Islet precursor cell (in vitro differentiated cells): Measurements from ENCODE around the gene COBL.
"Not testable (repeated sequence)": the region's sequence is repeated elsewhere in the genome, so short reads cannot be mapped to it uniquely, and the experiment has no call there.

Experiments used
- DNase-seq: peaks from one replicate; pipeline ENCODE4 v3.0.0-alpha.2; 2018

Gene COBL

DNA sequence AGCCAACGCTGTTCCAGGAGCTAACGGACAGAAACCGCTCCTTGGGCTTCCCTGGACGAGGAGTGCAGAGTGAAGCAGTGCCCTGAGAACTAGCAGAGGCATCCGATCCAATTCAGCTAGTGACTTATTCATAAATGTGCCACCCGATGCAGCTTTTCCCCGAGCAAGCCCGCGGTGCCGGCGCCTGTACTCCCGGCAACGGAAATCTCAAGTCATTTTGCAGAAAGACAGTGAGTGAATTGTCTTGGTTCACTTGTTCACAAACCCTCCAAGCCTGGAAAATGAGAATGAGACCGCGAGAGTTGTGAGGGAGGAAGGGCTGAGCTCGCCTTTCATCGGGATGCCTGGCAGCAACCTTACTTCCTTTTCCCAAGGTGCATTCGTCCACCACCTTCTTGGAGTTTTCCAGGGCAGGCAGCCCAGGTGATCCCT lies 87.5 kb downstream of the COBL start:
- peak; percentile 52 for DNase-seq

DNA sequence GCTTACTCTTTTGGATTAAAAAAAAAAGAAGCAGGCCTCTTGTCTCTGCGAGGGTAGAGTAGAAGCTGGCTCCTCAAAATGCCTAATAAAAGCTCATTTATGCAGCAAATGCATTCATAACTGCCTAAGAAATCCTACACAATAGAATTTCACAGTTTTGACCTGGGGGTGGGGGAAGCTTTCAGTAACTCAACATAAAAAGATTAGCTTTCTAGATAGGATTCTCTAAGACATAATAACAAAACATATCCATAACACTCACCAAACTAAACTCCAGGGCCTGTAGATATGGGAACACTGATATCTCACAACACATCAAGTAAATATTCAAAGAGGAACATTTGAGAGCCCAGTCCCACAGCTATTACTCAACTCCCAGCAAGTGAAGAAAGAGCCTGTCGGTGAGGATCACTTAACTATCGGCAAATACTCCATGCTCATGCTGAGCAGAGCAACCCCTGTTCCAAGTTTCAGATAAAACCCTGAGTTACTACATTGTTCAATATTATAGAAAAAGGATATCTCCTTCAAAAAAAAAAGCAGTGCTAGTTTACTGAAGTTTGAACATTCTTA lies 88.1 kb downstream of the COBL start:
- DNase-seq = no peak

DNA sequence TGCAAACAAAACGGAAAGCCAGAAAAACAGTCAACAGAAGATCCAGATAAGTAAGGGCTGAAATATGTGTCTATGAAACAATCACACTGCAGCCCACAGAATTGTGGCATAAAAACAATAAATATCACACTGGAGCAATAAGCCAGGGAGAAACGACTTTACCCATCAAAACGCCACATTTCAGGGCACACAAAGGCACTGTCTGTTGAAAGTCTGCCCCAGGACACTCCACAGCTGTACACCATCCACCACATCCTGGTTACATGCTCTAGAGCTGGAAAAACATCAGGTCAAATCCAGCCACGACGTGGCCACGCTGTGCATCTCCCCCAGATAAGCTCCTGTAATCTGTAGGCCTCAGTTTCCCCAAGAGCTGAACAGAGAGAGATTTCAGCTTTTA lies 88.7 kb downstream of the COBL start:
- DNase-seq = peak; percentile 26

DNA sequence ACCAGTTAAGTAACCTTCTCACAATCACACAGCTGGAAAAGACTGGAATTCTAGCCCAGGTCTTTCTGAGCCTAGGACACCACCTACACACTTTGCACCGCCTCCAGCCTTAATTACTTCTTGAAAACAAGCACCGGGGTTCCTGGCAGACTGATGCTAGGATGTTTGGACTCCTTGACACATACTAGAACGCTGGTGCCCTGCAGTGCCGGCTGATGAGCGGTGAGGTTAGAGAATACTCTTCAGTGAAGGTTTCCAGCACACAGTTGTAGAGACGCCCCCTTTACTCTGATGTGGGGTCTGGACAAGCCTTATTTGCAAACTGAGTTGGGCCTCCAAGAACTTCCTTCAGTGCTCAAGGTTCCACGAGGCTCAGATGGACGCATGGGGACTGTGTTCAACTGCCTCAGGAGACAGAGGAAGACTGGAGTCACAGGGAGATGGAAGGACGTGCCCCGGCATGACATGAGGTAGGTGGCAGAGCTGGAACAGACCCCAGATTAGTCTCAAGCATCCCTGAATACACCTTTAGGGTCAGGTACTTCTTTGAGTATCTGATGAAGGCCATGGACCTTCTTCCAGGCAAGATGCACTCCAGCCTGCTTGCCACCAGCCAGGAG lies 89.6 kb downstream of the COBL start:
- DNase-seq = peak; percentile 51

DNA sequence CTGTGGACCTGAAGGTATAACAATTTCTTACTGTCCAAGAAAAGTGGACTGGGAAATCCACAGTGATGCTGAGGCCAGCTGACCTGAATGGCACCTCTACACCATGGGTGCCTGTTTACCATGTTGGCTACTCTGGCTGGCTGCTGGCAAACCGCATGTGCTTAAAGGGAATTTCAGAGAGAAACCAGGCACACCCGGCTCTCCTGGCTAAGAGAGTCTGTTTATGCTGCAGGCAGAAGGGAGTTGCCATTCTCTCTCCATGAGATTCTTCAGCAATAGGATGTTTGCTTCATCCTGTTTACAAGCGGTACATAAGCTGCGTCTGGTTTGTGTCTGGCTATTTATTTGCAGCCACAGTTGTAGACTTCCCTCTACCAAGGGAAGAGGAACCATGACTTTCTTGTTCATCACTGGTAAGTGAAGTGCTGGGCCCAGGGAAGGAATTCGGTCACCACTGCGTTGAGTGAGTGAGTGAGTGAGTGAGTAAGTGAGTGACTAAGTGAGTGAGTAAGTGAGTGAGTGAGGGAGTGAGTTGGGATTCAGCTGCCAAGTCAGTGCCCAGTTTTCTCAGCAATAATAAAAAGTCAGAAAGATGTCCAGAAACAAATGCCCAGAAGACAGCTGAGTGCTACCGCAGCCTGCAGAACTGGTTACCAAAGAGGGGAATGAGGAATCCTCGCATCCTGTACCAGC lies 90.4 kb downstream of the COBL start:
- peak; percentile 84 for DNase-seq

DNA sequence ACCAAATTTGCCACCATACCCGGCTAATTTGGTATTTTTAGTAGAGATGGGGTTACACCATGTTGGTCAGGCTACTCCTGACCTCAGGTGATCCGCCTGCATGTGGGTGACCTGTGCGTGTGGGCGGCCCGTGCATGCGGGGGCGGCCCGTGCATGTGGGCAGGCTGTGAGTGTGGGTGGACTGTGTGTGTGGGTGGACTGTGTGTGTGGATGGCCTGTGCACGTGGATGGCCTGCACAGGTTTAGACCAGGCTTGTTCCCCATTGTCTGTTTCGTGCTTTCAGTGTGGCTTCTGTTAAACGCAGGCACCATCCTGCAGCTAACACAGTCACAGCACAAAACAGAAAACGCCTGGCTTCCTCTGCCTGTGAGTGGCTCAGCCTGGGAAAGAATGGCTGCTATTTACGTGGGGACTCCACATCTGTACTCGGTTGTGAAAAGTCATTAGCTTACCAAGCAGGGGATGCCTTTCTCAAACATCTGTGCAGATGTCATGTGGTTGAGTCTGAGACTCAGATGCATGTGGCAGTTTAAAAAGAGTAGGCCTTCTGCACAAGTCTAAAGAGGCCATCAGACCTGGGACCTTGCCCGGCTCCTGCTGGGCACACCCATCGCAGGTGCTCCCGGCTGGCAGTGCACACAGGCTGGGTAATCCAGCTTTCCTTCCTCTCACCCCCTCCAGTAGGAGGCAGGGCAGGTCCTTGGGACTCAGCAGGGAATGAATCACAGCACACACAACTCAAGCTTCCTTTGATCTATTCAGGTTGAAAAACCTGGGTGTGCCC lies 91.6 kb downstream of the COBL start:
- peak; percentile 79 for DNase-seq

DNA sequence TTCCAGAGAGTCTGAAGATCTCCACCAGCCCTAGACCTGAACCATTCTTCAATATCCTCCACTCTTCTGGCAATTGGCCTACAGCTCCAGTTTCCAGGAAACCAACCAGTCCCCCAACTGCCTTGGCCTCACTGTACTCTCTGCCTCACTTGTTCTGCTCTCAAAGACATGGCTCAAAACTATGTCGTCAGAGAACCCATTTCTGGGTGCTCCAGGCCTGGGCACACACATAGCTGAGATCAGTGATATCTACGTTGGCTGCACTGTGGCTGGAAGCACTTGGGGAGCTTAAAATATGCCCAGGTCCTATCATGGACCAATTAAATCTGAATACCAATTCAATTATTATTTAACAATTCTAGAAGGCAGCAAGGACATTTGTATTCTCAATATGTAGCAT lies 93.1 kb downstream of the COBL start:
- peak; percentile 23 for DNase-seq

DNA sequence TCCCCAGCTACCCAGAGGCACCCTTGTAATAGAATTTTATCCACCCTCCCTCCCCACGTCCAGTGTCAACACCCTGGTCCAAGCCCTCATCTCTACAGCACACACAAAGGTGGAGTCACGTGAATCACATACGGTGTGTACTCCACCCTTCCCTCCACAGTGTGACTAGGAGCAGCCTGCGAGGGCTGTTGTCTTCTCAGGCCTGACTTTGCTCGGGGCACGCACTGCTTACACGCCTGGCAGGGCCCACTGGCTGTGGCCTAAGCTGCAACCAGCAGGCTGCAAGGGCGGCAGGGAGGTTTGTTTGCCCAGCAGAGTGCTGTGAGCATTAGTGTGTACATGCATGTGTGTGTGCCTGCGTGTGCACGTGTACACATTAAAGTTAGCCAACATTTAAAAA lies 93.7 kb downstream of the COBL start:
- DNase-seq = peak; percentile 51

DNA sequence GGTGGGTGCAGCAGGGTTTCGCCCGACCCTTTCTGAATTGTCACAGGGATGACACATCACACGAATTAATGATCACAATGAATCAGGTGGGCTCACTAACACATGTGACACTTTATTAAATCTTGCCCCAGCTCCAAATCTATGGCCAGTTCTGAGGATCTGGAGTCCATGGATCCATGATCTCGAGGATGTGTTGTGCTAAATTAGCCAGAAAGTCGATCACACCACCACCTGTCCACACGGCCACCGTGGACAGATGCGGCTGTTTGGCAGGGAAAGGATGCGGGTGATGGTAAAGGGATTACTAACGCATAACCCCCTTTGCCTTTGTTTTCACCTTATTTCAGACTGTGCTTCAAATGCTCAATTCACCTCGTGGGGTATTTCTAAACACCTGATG lies 96.4 kb downstream of the COBL start:
- DNase-seq = no peak

DNA sequence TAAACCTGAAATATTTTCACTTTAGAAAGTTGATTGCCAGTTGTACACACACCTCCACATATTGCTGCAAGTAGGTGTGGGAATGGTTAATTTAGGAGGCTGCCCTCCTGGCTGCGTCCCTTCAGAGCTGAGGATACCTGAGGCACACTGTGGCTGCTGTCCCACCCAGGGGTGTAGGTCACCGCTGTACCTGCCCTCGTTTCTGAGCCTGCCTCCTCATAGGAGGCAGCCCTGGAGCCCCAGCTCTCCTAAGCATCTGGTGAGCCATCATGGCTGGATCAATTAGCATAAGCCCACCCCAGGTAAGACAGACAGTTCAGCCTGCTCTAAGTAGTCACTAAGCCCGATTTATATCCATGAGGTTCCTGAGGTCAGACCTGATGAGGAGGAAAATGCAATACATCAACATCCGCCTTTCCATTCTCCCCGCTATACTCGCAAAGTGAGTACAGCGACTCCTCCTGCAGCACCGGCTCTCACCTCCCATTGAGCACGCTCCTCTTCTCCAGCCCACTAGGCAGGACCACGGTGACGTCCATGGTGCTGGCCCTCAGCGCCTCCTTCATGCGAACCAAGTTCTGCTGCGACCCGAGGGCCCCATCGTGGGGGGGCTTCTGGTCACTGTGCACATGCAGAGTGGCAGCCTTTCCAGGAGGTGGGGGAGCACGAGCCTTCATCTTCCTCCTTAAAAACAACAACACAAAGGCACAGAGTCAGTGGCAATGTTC lies 97.2 kb downstream of the COBL start:
- DNase-seq = peak; percentile 49

DNA sequence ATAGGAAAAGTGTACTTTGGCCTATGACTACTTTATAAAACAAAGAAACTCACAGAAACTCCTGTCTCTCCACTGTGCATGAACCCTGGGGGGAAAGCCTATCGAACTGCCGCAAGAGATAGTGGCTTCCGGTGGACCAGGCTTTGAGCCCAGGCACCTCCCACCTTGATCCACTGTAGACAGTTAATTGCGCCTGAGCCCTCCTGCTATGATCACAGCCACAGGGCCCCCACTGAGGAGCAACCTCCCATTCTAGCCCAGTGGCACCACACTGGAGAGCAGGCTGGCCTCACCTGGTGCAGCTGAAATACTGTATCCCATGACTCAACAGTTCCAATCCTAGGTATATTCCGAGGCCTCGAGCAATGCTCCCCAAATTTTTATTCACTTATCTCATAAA lies 98.8 kb downstream of the COBL start:
- DNase-seq = peak; percentile 33

DNA sequence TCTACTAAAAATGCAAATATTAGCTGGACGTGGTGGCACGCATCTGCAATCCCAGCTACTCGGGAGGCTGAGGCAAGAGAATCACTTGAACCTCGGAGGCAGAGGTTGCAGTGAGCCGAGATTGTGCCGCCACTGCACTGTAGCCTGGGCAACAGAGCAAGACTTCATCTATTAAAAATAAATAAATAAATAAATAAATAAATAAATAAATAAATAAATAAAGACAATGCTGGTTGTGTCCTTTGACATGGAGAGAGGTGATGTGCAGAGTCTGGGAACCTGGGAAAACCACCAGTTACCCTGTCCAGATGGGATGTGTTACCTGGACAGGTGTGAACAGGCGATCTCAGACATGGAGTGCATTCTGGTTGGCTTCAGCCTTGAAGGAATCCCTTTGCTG lies 102.5 kb downstream of the COBL start:
- DNase-seq = no peak

DNA sequence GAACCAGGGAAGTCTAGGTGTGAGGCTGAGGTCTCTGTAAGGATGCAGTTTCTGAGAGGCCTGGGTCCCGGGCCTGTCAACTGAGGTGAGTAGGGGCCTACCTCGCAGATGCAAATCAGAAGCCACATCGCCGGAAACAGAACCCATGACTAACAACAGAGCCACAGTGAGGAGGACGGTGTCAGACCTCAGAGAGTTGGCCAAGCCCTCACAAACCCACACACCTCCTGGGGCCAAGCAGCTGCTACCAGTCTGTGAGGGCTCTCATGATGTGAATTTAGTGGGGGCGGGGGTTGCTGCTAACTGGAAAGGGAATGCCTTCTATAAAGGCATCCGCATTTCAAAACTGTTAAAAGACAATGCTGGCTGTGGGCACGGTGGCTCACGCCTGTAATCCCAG lies 103.0 kb downstream of the COBL start:
- no peak for DNase-seq

DNA sequence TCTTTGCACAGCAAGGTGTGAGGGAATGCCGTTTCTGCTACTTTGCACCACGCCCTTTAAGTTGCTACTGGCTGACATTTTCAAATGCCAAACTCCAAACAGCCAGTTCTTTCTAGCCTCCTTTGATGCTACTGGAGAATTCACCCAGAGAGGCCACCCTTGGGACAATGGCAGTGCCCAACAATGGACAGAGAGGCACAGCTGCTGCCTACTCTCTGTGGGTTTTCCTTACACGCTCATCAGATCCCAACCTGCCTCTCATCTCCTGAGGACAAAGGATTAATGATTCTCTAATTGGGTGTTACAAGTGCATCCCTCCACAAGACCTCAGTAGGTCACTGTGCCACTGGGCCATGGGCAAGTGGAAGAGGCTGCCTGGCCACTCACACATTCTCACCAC lies 105.8 kb downstream of the COBL start:
- DNase-seq = no peak

DNA sequence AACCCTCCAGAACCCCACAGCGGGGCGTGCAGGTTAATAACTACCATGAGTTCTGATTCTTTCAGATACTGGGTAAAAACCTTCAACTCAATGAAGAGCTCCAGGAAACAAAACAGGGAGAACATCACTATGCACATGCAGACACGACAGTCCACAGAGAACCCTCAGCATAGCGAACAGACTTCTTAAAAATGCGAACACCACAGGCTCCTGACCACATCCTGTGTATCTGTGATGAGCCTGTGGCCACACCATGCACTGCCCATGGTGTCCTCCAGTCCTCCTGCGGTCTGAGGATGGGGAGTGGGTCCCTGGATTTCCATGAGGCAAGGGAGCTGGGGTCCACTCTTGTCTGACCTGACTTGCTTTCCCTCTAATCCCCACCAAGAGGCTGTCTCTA lies 107.2 kb downstream of the COBL start:
- no peak for DNase-seq

DNA sequence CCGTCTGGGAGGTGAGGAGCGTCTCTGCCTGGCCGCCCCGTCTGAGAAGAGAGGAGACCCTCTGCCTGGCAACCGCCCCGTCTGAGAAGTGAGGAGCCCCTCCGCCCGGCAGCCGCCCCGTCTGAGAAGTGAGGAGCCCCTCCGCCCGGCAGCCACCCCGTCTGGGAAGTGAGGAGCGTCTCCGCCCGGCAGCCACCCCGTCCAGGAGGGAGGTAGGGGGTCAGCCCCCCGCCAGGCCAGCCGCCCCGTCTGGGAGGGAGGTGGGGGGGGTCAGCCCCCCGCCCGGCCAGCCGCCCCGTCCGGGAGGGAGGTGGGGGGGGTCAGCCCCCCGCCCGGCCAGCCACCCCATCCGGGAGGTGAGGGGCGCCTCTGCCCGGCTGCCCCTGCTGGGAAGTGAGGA lies 108.5 kb downstream of the COBL start:
- DNase-seq = not testable (repeated sequence)

DNA sequence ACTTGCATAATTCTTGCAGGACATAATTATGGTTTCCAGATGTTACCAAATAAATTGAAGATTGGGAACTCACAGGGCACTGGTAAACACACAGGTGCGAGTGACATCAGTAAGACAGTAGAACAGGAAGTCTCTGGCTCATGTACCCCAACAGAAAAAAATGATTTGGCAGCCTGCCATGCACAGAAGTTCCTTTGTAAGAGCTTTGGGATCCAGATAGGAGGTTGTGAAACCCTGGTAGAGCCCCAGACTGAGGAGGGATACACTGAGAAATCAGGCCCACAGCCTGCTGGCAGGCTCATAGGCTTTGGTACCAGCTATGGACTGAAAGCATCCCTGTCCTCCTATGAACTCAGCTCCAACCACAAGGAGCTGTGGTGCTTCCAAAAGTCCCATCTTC lies 118.0 kb downstream of the COBL start:
- DNase-seq = no peak

DNA sequence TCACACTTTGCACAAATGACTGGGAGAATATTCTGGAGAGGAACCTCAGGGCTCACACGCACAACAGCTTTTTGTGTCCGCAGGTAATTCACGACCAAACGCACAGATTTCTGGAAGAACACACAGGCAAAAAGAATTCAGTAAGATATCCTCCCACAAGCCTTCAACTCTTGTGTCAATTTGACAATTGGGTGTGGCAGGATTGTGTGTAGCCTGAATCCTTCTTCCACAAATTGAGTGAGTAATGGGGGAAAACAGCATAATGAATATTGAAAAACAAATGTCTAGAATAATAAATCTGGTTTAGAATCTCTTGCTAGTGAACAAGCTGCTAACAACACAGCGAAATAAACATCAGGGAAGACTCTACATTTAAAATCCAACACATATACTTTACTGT lies 125.6 kb downstream of the COBL start:
- DNase-seq = no peak

DNA sequence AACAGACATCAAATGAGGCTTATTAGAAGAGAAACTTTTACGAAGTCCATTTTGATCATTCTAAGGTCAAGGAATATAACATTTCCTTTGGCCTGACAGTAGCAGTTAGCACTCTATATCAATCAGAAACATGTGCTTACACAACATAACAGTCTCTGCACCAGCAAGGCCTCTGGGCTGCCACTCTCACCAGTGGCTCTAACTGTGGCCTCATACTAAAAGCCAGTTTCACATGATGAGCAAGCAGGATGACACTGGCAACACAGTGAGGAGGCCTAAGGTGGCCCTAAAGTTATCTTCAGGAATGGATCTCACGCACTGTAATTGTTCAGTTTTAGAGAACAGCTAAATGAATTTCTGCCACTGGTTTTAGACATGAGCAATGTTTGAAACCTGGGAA lies 126.8 kb downstream of the COBL start:
- DNase-seq = no peak

DNA sequence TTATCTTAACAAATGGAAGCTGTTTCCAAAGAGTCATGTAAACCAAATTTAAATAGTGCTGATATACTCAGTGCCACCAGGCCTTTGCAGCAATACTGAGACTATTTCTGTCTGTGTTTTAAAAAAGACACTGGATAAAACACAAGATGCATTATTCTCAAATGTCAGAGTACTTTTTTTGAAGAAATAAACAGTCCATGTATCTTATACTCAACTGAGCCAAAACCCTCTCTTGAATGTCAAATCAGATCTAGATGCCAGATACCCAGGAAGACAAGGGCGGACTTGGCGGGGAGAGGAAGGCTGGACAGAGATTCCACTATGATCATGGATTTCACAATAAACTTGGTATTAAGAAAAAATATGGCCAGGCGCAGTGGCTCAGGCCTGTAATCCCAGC lies 127.6 kb downstream of the COBL start:
- DNase-seq = no peak

DNA sequence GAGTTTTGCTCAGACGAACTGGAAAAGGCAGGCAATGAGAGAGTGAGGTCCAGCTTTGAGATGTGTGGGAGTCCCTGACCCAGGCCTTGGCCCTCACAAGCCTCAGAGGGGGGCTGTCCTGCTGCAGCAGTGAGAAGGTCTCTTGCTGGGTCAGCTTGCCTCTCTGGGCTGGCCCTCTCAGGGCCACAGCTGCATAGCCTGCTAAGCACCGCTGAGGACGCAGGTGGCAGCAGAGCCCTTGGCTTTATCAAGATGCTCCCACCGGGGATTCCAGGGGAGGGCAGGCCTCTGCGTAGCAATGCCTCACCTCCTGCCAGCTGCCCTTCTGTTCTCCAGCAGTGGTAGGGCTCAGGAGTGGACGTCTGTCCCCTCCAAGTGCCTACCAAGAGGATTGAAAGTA lies 128.7 kb downstream of the COBL start:
- peak; percentile 86 for DNase-seq

DNA sequence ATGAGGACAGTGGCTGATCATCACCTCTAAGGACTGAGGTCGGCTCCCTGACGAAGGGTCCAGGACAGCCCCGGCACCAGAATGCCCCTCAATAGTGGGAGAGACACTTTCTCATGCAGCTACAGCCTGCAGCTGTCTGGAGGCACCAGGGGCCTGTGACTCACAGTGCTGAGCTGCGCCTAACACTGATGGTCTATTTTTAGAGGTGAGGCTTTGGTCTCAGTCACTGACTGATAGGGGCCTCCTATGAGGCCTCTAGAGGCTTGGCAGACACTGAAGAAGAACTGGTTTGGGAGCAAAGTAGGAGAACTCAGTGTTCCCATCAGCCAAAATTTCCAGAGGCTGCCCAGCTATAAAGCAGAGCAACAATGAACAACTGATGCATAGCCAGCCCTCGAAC lies 130.1 kb downstream of the COBL start:
- peak; percentile 81 for DNase-seq

DNA sequence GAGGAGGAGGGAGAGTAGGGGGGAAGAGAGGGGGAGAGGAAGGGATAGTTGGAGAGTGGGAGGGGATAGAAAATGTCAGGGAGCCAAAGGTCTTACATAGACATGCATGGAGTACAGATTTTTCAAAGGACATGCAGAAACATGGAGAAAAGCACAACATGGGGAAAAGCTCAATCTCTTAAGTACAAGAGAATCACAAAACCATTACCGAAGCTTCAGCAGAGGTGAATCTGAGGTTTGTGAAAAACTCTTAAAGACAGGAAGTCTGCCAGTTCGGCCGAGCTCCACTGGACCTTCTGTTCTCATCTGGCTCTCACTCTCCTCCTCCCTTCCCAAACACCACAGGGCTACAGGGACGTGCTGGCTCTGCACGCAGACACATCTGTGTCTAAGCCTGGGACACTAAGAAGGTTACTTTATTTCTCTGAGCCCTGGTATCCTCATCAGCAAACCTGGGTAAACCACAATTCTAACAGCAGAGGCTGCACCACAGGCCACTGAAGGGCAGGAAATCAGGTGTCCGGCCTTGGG lies 133.9 kb downstream of the COBL start:
- no peak for DNase-seq
